DND-41 (cell line): ENCODE results near the gene COL23A1.

Source experiments
- ATAC-seq: fragments of 200-7000 bp; cut with Tn5 transposase; 3 replicates; pipeline ENCODE4 v1.9.1; 2021; ENCODE audit warnings: low read depth; ENCODE audit not compliant: insufficient read depth
- DNase-seq: peaks from one replicate; pipeline ENCODE4 v3.0.0-alpha.2; 2020
- H2AFZ ChIP-seq: 2 replicates; pipeline ENCODE4 v1.6.0; 2012; ENCODE audit warnings: low read depth, low read length
- H3K27ac ChIP-seq: 2 replicates; pipeline ENCODE4 v1.5.1; 2012; ENCODE audit warnings: low read length, inconsistent platforms
- H3K27me3 ChIP-seq: fragments of 200-600 bp; sonication (generic); 2 replicates; pipeline ENCODE4 v1.6.0; 2012; ENCODE audit warnings: low read length, mild to moderate bottlenecking, inconsistent platforms; ENCODE audit not compliant: insufficient read depth, poor library complexity
- H3K36me3 ChIP-seq: 2 replicates; pipeline ENCODE4 v1.5.1; 2012; ENCODE audit warnings: low read length, inconsistent platforms; ENCODE audit not compliant: insufficient read depth
- H3K4me1 ChIP-seq: 2 replicates; pipeline ENCODE4 v1.5.1; 2012; ENCODE audit warnings: mild to moderate bottlenecking, low read length; ENCODE audit not compliant: insufficient read depth
- H3K4me2 ChIP-seq: 2 replicates; pipeline ENCODE4 v1.6.0; 2012; ENCODE audit warnings: mild to moderate bottlenecking, moderate library complexity, low read length, inconsistent platforms; ENCODE audit not compliant: insufficient read depth
- H3K4me3 ChIP-seq, 2 experiments: fragments of 200-600 bp in 1 of 2; shearing (Covaris generic) in 1 of 2; 2 replicates each; pipeline ENCODE4 v1.5.1; 2012 to 2016; ENCODE audit warnings: inconsistent platforms in 2 of 2, low read length in 2 of 2, mild to moderate bottlenecking in 2 of 2, low read depth in 1 of 2, moderate library complexity in 1 of 2
- H3K79me2 ChIP-seq: 2 replicates; pipeline ENCODE4 v1.6.0; 2012; ENCODE audit warnings: low read length, inconsistent platforms; ENCODE audit not compliant: insufficient read depth
- H3K9ac ChIP-seq: 2 replicates; pipeline ENCODE4 v1.6.0; 2012; ENCODE audit warnings: low read depth, mild to moderate bottlenecking, inconsistent platforms, low read length, moderate library complexity
- H3K9me3 ChIP-seq: 2 replicates; pipeline ENCODE4 v1.5.1; 2012; ENCODE audit warnings: low read length, moderate library complexity, mild to moderate bottlenecking, inconsistent platforms; ENCODE audit not compliant: insufficient read depth, severe bottlenecking
- H4K20me1 ChIP-seq: 2 replicates; pipeline ENCODE4 v1.6.0; 2012; ENCODE audit warnings: low read length; ENCODE audit not compliant: insufficient read depth
- EZH2 ChIP-seq: IDR thresholded peaks from 3 replicates; pipeline ENCODE4 v1.6.1; 2012; ENCODE audit warnings: borderline replicate concordance, low read depth, mild to moderate bottlenecking, moderate library complexity, low read length, inconsistent platforms; ENCODE audit not compliant: severe bottlenecking
- TF ChIP-seq, protein P1 (sequence below): IDR thresholded peaks from 2 replicates; pipeline ENCODE4 v1.5.1; 2012; ENCODE audit warnings: borderline replicate concordance, low read length, moderate library complexity, mild to moderate bottlenecking; ENCODE audit not compliant: poor library complexity, severe bottlenecking; ENCODE audit errors: extremely low read depth

COL23A1 gene

DNA sequence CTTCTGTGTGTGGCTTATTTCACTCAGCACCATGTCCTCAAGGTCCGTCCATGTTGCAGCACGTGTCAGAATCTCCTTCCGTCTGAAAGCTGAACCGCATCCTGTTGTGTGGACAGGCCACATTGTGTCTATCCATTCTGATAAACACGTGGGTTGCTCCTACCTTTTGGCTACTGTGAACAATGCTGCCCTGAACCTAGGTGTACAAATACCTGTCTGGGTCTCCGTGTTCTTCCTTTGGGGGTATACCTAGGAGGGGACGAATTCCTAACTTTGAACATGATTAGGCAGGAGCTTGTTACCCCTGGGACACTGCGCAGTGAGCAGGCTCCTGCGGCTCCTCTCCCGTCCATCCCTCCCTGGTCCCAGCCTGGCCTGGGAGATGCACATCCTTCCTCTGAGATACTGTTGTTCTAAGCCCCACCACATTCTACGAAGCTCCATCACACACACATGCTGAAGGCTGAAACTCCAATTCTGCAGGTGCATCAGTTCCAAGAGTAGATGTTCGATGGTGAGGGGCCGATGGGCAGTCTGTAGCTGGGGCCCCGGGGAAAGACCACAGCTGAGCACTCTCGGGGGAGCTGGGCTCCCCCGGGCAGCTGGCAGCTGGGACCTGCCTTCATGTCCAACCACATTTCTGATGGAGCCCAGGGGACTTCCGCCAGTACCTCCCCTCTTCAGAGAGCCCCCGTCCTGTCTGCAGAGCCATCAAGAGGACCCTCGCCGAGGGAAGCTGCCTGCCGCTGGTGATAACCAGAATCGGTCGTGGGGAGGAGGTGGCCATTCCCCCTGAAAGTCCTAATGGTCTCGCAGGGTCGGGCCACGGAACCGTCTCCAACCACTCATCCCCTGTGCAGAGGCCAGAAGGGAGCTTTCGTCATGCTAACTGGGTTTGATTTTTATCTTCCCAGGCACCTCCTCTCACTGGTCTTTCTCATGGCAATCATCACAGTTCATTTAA is 120.9 kb downstream of the COL23A1 start:
- ATAC-seq, result no peak
- H3K27ac ChIP-seq, result no peak overlapping the region
- no peaks in the 10 kb centered on the region for H4K20me1 ChIP-seq
- H3K4me1 ChIP-seq, result peaks cover 8% of the 10 kb centered on the region; the same call in 1 of the 2 replicates
- TF ChIP-seq EZH2, result no peak
- TF ChIP-seq, protein P1, sequence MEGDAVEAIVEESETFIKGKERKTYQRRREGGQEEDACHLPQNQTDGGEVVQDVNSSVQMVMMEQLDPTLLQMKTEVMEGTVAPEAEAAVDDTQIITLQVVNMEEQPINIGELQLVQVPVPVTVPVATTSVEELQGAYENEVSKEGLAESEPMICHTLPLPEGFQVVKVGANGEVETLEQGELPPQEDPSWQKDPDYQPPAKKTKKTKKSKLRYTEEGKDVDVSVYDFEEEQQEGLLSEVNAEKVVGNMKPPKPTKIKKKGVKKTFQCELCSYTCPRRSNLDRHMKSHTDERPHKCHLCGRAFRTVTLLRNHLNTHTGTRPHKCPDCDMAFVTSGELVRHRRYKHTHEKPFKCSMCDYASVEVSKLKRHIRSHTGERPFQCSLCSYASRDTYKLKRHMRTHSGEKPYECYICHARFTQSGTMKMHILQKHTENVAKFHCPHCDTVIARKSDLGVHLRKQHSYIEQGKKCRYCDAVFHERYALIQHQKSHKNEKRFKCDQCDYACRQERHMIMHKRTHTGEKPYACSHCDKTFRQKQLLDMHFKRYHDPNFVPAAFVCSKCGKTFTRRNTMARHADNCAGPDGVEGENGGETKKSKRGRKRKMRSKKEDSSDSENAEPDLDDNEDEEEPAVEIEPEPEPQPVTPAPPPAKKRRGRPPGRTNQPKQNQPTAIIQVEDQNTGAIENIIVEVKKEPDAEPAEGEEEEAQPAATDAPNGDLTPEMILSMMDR, result no peak
- H3K36me3 ChIP-seq, result no peaks in the 10 kb centered on the region
- no peak overlapping the region for H3K4me2 ChIP-seq
- no peak overlapping the region for H3K4me3 ChIP-seq
- no peaks in the 10 kb centered on the region for H3K9me3 ChIP-seq
- no peak for DNase-seq
- no peak overlapping the region for H3K9ac ChIP-seq
- no peak overlapping the region for H2AFZ ChIP-seq
- H3K27me3 ChIP-seq, result no peaks in the 10 kb centered on the region
- H3K79me2 ChIP-seq, result no peaks in the 10 kb centered on the region

DNA sequence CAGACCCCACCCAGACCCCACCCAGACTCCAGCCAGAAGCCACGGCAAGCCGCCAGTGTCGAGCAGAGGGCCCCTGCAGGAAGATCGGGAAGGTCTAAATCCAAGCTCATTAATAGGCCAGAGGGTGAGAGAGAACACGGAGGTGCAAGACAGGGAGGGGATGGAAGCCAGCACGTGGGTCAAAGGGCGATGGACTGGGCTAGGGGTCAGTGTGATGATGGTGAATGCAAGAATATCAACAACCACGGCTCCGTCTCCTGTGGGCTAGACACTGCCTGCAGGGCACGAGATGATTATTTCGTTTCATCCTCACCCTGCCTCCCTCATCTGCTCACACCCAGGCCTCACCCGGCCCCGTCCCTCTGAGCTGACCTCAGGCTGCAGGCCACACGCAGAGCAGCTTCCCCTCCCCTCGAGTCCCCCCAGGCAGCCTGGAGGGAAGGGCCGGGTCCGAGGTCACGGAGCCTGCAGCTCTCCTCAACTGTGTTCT is 122.0 kb downstream of the COL23A1 start:
- Histone ChIP-seq H3K4me3 (no peak overlapping the region), H3K4me2 (no peak overlapping the region), H3K79me2 (no peaks in the 10 kb centered on the region), H2AFZ (no peak overlapping the region), H3K4me1 (no peaks in the 10 kb centered on the region), H3K36me3 (no peaks in the 10 kb centered on the region), H4K20me1 (no peaks in the 10 kb centered on the region), H3K27me3 (no peaks in the 10 kb centered on the region), H3K9me3 (no peaks in the 10 kb centered on the region), H3K27ac (no peak overlapping the region), H3K9ac (no peak overlapping the region)
- no peak for ATAC-seq
- TF ChIP-seq EZH2, result no peak
- TF ChIP-seq, protein P1, result no peak
- no peak for DNase-seq

DNA sequence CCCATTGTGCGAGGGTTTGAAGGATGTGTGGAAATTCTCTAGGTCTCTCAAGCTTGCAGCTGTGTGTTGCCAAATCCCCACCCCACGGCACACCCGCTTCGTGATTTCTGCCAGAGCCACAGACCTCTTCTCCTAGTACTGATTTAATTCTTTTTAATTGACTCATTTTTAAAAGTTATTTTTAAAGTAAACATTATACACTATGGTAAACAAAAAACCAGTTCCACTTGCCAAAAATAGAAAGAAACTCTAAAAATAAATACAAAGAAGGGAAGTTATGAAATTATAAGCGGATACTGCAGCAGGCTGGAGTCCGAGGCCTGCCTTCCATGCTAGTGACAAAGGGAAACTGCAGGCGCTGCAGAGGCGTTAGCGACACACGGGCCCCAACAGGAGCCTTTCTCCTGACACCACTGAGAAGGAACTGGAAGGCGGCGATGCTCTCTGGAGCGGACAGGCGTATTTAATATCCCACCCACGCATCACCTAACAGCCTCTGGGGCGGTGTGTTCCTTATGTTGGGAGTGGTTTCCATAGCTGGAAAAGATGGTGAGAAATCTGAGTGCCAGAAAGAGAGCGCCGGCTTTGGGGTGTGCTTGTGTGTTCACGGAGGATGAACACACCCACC is 122.5 kb downstream of the COL23A1 start:
- DNase-seq (no peak), ATAC-seq (no peak)
- H3K36me3 ChIP-seq, result no peaks in the 10 kb centered on the region
- no peaks in the 10 kb centered on the region for H3K9me3 ChIP-seq
- TF ChIP-seq EZH2, result no peak
- TF ChIP-seq, protein P1, result no peak
- H4K20me1 ChIP-seq, result no peaks in the 10 kb centered on the region
- no peak overlapping the region for H3K4me2 ChIP-seq
- no peak overlapping the region for H3K4me3 ChIP-seq
- no peak overlapping the region for H3K27ac ChIP-seq
- no peak overlapping the region for H2AFZ ChIP-seq
- no peaks in the 10 kb centered on the region for H3K4me1 ChIP-seq
- H3K27me3 ChIP-seq, result no peaks in the 10 kb centered on the region
- H3K9ac ChIP-seq, result no peak overlapping the region
- no peaks in the 10 kb centered on the region for H3K79me2 ChIP-seq
